Tibial nerve (tissue), 4 donors: Measurements from ENCODE around the gene LCE2A. TPM values are rescaled to one million over a fixed set of nuclear protein-coding genes. Genes with fewer than 3 reads are reported as not detected.

Source experiments
- DNase-seq, 2 donors: peaks; one replicate each; pipeline ENCODE4 v3.0.0-alpha.2; 2019; ENCODE audit warnings: low spot score in 2 of 2
- H3K27ac ChIP-seq, 4 donors: fragments of 200-600 bp; sonication (generic) in 3 of 4; one replicate each; pipeline ENCODE4 v1.5.1; 2017 to 2019; ENCODE audit warnings: mild to moderate bottlenecking in 1 of 4
- H3K27me3 ChIP-seq, 2 donors: fragments of 200-600 bp; sonication (generic) in 1 of 2; one replicate each; pipeline versions ENCODE4 v1.5.1 to v1.6.0; 2017 to 2019
- H3K36me3 ChIP-seq, 3 donors: fragments of 200-600 bp; sonication (generic); one replicate each; pipeline ENCODE4 v1.5.1; 2018 to 2019
- H3K4me1 ChIP-seq, 4 donors: fragments of 200-600 bp; sonication (generic) in 3 of 4; one replicate each; pipeline ENCODE4 v1.5.1; 2017 to 2019
- H3K4me3 ChIP-seq, 4 donors: fragments of 200-600 bp; sonication (generic) in 3 of 4; one replicate each; pipeline ENCODE4 v1.5.1; 2017 to 2019; ENCODE audit warnings: mild to moderate bottlenecking in 1 of 4, moderate library complexity in 1 of 4
- H3K9me3 ChIP-seq, 4 donors: fragments of 200-600 bp; sonication (generic) in 3 of 4; one replicate each; pipeline ENCODE4 v1.5.1; 2017 to 2019
- EP300 ChIP-seq, 2 donors: sonication (generic); formaldehyde crosslinking; IDR thresholded peaks; one replicate each; pipeline ENCODE4 v1.6.1; 2017; ENCODE audit warnings: antibody characterized with exemption in 2 of 2, mild to moderate bottlenecking in 1 of 2
- POLR2A ChIP-seq, 2 donors: fragments of 450-650 bp; IDR thresholded peaks; one replicate each; pipeline ENCODE4 v1.6.1; 2017; ENCODE audit warnings: antibody characterized with exemption in 2 of 2, mild to moderate bottlenecking in 2 of 2, moderate library complexity in 2 of 2
- WGBS, 2 donors: methylation state at CpG; one replicate each; pipeline ENCODE4 v1.1.5; 2018; 5-methylcytosine and 5-hydroxymethylcytosine counted together
- total RNA-seq, 4 donors: library from RNA; depleted of rRNA; stranded (reverse); fragments of >200 nt; gene quantifications; one replicate each; pipeline ENCODE4 v1.1.0, GENCODE V29; 2016
- TF ChIP-seq, protein P1 (sequence below), 5 experiments: fragments of 200-600 bp in 3 of 5; fragments of 450-650 bp in 2 of 5; sonication (generic) in 3 of 5; IDR thresholded peaks; one replicate each; pipeline ENCODE4 v1.5.1; 2016 to 2019; ENCODE audit warnings: antibody characterized with exemption in 5 of 5, mild to moderate bottlenecking in 3 of 5, moderate library complexity in 2 of 5

LCE2A gene
- total RNA-seq, 4 donors from 2014 or later: not detected

DNA sequence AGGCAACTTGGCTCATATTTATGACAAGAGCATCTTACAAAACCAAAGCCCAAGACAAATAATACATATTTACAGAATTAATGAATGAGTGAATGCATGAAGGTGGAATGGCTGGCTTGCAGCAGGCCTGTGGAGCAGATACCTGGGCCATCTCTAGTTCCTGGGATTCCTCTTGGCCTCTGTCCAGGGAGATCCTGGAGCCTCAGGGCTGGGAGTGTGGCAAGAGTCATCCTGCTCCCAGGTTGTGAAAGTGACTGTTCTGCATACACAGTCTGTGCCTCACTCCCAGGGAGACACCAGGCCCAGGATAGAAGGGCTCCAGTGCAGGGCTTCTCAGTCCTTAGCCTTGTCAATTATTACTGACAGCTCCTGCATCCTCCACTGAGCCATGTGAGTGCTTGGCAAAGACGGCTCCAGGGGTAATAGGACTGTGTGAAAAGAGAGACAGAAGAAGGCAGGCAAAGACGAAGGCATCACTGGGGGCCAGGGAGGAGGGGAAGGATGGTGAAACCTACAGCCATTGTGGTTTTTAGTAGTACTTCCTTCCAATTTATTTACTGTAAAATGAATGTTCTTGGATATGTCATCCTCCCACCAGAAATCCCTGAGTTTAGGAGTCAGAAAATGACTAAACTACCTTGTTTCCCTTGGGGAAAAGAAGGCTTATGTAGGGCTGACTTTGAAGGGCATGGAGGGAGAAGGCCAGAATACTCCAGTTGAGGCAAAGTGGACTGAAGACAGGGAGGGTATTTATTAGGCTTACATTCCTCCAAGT is 45.4 kb downstream of the LCE2A start:
- TF ChIP-seq EP300 (IDR thresholded peaks at IDR 0.05) (no peak), POLR2A (IDR thresholded peaks at IDR 0.05) (no peak)
- TF ChIP-seq, protein P1, sequence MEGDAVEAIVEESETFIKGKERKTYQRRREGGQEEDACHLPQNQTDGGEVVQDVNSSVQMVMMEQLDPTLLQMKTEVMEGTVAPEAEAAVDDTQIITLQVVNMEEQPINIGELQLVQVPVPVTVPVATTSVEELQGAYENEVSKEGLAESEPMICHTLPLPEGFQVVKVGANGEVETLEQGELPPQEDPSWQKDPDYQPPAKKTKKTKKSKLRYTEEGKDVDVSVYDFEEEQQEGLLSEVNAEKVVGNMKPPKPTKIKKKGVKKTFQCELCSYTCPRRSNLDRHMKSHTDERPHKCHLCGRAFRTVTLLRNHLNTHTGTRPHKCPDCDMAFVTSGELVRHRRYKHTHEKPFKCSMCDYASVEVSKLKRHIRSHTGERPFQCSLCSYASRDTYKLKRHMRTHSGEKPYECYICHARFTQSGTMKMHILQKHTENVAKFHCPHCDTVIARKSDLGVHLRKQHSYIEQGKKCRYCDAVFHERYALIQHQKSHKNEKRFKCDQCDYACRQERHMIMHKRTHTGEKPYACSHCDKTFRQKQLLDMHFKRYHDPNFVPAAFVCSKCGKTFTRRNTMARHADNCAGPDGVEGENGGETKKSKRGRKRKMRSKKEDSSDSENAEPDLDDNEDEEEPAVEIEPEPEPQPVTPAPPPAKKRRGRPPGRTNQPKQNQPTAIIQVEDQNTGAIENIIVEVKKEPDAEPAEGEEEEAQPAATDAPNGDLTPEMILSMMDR (IDR thresholded peaks at IDR 0.05): no peak
- WGBS, 2 donors: 62 to 63% methylated on average over 2 of the region's 2 CpGs
- DNase-seq: no peak
- Histone ChIP-seq H3K36me3 (no peaks in the 10 kb centered on the region), H3K4me1 (no peaks in the 10 kb centered on the region), H3K27me3 (no peaks in the 10 kb centered on the region), H3K9me3 (no peaks in the 10 kb centered on the region), H3K4me3 (no peak overlapping the region), H3K27ac (no peak overlapping the region)

DNA sequence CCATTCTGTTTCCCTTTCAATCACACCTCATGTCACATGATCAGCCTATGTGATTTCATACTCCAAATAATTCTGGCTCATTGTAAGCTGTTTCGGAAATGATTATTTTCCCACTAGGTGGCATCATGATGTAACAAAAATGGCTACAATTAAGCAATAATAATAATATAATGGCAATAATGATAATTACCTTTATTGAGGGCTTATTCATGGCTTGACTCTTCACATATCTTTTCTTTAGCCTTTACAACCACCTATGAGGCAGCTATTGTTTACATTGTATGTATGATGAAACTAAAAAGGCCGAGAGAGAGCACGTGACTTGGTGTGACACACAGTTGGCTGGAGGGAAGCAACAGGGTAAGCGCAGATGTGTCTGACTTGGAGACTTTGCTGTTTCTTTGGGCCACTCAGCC is 47.2 kb downstream of the LCE2A start:
- TF ChIP-seq POLR2A (IDR thresholded peaks at IDR 0.05): no peak
- no peak for TF ChIP-seq EP300 (IDR thresholded peaks at IDR 0.05)
- TF ChIP-seq, protein P1 (IDR thresholded peaks at IDR 0.05): no peak
- Histone ChIP-seq H3K27me3 (no peaks in the 10 kb centered on the region), H3K27ac (no peak overlapping the region), H3K36me3 (no peaks in the 10 kb centered on the region), H3K4me3 (no peak overlapping the region), H3K4me1 (no peaks in the 10 kb centered on the region), H3K9me3 (no peaks in the 10 kb centered on the region)
- WGBS, 2 donors: 65 to 81% methylated on average over 4 of the region's 4 CpGs
- DNase-seq: no peak

DNA sequence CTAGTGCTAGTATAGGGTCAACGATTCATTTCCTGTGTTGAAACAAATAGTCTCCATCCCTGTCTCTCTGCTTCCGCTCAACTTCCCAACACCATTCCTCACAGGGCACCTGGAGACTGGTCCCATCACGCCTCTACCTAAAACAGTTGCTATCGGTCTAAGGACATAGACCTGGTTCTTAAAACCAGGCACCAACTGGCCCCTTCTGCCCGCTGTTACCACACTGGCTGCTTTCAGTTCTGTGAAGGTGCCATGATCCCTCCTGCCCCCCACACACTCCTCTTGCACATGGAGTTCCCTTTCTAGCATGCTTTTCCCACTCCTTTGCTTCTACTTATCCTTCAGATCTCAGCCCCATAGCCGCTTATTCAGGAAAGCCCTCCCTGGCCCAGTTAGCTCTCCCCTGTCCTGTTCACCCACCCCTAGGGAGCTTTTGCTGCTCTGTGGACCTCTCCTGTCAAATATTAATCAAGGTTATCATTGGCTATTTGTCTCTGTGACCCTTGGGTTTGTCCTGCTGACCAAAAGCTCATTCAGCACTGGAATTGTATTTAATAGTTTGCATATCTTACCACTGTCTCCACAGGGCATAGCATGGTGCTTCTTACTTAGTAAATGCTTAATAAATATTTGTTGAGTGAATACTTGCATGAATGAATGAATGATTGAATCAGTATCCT is 47.8 kb downstream of the LCE2A start:
- no peak overlapping the region for H3K4me3 ChIP-seq

DNA sequence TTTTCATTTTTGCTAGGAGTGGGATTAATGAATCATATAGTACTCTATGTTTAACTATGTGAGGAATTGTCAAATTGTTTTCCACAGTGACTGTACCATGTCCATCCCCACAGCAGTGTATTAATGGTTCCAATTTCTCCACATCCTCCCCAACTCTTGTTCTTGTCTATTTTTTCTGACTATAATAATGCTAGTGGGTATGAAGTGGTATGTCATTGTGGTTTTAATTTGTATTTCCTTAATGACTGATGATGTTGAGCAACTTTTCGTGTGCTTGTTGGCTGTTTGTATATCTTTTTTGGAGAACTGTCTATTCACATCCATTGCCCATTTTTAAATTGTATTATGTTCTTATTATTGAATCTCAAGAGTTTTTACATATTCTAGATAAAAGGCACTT is 49.7 kb downstream of the LCE2A start:
- Histone ChIP-seq H3K36me3 (no peaks in the 10 kb centered on the region), H3K4me1 (no peaks in the 10 kb centered on the region), H3K9me3 (no peaks in the 10 kb centered on the region), H3K27ac (no peak overlapping the region), H3K27me3 (no peaks in the 10 kb centered on the region), H3K4me3 (no peak overlapping the region)
- TF ChIP-seq POLR2A (IDR thresholded peaks at IDR 0.05): no peak
- no peak for TF ChIP-seq EP300 (IDR thresholded peaks at IDR 0.05)
- TF ChIP-seq, protein P1 (IDR thresholded peaks at IDR 0.05): no peak
- WGBS, 2 donors: 47 to 56% methylated on average over 1 of the region's 1 CpG
- DNase-seq: no peak

More for the DNA sequence above, 47.8 kb downstream of the LCE2A start:
- Histone ChIP-seq H3K9me3 (no peaks in the 10 kb centered on the region), H3K27me3 (no peaks in the 10 kb centered on the region), H3K36me3 (no peaks in the 10 kb centered on the region), H3K27ac (no peak overlapping the region), H3K4me1 (no peaks in the 10 kb centered on the region)
- no peak for DNase-seq
- TF ChIP-seq POLR2A (IDR thresholded peaks at IDR 0.05) (no peak), EP300 (IDR thresholded peaks at IDR 0.05) (no peak)
- TF ChIP-seq, protein P1 (IDR thresholded peaks at IDR 0.05): no peak
- WGBS, 2 donors: 83 to 85% methylated on average over 6 of the region's 6 CpGs

Other genes starting within 250 kb of the LCE2A start
- gene LCE5A, start 187.5 kb upstream of the LCE2A start, total RNA-seq: not detected
- gene CRCT1, start 183.9 kb upstream of the LCE2A start, total RNA-seq: not detected
- gene LCE3E, start 131.6 kb upstream of the LCE2A start, total RNA-seq: not detected
- not detected for gene LCE3D, start 117.8 kb upstream of the LCE2A start, total RNA-seq
- not detected for gene LCE3C, start 98.1 kb upstream of the LCE2A start, total RNA-seq
- not detected for gene LCE3B, start 84.5 kb upstream of the LCE2A start, total RNA-seq
- gene LCE3A, start 75.2 kb upstream of the LCE2A start, total RNA-seq: not detected
- not detected for gene LCE2D, start 35.0 kb upstream of the LCE2A start, total RNA-seq
- not detected for gene LCE2C, start 23.1 kb upstream of the LCE2A start, total RNA-seq
- gene LCE2B, start 12.2 kb upstream of the LCE2A start, total RNA-seq: not detected
- gene LCE4A, start 9.8 kb downstream of the LCE2A start, total RNA-seq: not detected
- gene KPRP, start 59.7 kb downstream of the LCE2A start, total RNA-seq: not detected
- not detected for gene LCE1F, start 76.8 kb downstream of the LCE2A start, total RNA-seq
- not detected for gene LCE1E, start 87.9 kb downstream of the LCE2A start, total RNA-seq
- gene LCE1D, start 98.4 kb downstream of the LCE2A start, total RNA-seq: not detected
- gene LCE1C, start 108.3 kb downstream of the LCE2A start, total RNA-seq: not detected
- gene LCE1B, start 113.6 kb downstream of the LCE2A start, total RNA-seq: not detected
- gene LCE1A, start 129.1 kb downstream of the LCE2A start, total RNA-seq: not detected
- gene LCE6A, start 144.5 kb downstream of the LCE2A start, total RNA-seq: not detected
- gene LCE7A, start 161.7 kb downstream of the LCE2A start, total RNA-seq: not detected
- not detected for gene SMCP, start 180.0 kb downstream of the LCE2A start, total RNA-seq
- not detected for gene IVL, start 210.2 kb downstream of the LCE2A start, total RNA-seq
- not detected for gene SPRR5, start 248.9 kb downstream of the LCE2A start, total RNA-seq